Measurements from ENCODE around the gene PCP2. TPM values are rescaled to one million over a fixed set of nuclear protein-coding genes. Genes with fewer than 3 reads are reported as not detected.

PCP2 gene
- total and polyA plus RNA-seq, 12 donors: 0.92 to 7.4 (median 2.0) TPM; not detected in 4

DNA sequence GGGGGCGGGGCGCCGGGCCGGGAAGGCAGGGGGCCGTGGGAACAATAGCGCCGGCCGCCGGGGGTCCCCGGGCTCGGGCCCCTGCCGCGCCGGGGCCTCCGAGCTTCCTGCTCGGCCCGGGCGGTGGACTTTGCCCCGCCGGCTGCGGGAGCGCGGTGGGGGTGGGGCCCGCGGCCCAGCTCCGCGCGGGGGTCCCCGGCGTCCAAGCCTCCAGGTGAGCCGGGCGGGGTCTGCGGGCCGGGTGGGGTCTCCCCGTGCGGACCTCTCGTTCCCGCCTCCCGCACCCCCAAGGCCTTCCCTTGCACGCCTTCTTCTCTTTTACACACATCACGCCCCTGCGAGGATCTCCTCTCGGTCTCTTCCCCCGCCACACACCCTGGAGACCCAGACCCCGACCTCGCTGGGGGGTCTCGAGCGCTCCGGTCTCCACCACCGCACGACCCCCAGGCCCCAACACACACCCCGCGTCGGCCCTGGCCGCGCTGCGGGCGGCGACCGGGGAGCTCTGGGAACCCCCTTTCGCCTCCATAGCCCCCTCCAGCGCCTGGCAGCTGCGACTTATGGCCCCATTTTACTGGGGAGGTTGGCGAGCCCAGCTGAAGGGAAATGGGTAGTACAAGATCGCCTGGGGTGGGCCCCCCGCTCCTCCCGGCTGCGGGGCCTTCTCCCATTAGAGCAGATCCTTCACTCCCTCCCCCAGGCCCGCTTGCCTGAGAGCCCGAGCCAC, 37.1 kb downstream of the PCP2 start:
- WGBS, 4 donors: 3 to 7% (median 6%) methylated on average over 13 to 68 of the region's 70 CpGs
- intact Hi-C loops (cut with DNase I): no loop called here
- no peak for DNase-seq
- Histone ChIP-seq H3K27me3 (peaks cover 3% of the 10 kb centered on the region), H3K4me1 (replicated peaks in 1 of 2) (peaks cover 0 to 5% of the 10 kb centered on the region in 2 donors), H3K9me3 (replicated peaks in 1 of 3) (no peaks in the 10 kb centered on the region), H3K27ac (no peak overlapping the region), H3K36me3 (replicated peaks in 1 of 2) (no peaks in the 10 kb centered on the region), H3K4me3 (peak overlapping the region in 1 of 4 donors; percentile 64)
- TF ChIP-seq POLR2A (IDR thresholded peaks at IDR 0.05) (no peak), CTCF (IDR thresholded peaks at IDR 0.05) (no peak)

- WGBS, 4 donors: 0 to 1% (median 1%) methylated on average over 3 to 74 of the region's 78 CpGs
- Histone ChIP-seq H3K27ac (no peak within 1 kb of the TSS), H3K4me3 (peak within 1 kb of the TSS in 1 of 4 donors; percentile 64), H3K27me3 (peaks cover 8% of the 10 kb centered on the region), H3K9me3 (replicated peaks in 1 of 3) (no peaks in the 10 kb centered on the region), H3K36me3 (replicated peaks in 1 of 2) (no peaks in the 10 kb centered on the region), H3K4me1 (replicated peaks in 1 of 2) (peaks cover 0 to 5% of the 10 kb centered on the region in 2 donors)
- intact Hi-C loops (cut with DNase I): no loop called here
- peak in 3 of 7 donors; percentile 28 to 61 (median 47) for DNase-seq
- no peak for TF ChIP-seq POLR2A (IDR thresholded peaks at IDR 0.05)
- no peak for TF ChIP-seq CTCF (IDR thresholded peaks at IDR 0.05)
Observed at GRCh38 chr19:7595466-7596133, 37.9 kb downstream of the PCP2 start, which contains the start of gene CAMSAP3. Gene CAMSAP3 (plus strand): TSS chr19:7595863. CDS start chr19:7596003, 140 bp downstream.

- 20 to 60% (median 45%) methylated on average over 2 to 8 of the region's 8 CpGs for WGBS, 4 donors
- Histone ChIP-seq H3K27ac (no peak overlapping the region), H3K4me1 (replicated peaks in 1 of 2) (no peaks in the 10 kb centered on the region), H3K4me3 (no peak overlapping the region), H3K27me3 (peaks cover 5% of the 10 kb centered on the region), H3K36me3 (replicated peaks in 1 of 2) (no peaks in the 10 kb centered on the region), H3K9me3 (replicated peaks in 1 of 3) (no peaks in the 10 kb centered on the region)
- no peak for DNase-seq
- no peak for TF ChIP-seq CTCF (IDR thresholded peaks at IDR 0.05)
- no peak for TF ChIP-seq POLR2A (IDR thresholded peaks at IDR 0.05)
- intact Hi-C loops (cut with DNase I): no loop called here
Observed at GRCh38 chr19:7590256-7590655, 43.3 kb downstream of the PCP2 start.

DNA sequence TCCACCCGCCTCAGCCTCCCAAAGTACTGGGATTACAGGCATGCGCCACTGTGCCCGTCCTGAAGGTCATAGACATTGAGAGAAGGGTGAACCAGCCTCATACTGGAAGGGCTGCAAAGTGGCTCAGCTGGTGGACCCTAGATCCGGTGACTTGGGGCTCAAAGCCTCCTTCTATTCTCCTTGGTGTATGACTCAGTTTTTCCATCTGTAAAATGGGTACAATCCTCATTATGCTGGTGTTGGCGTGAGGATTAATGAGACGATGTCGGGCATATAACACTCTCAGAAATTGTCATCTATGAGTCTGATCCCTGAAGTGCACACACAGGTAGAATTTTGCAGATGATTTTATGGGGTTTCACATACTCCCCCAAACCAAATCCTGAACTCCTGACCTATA, 43.7 kb downstream of the PCP2 start:
- DNase-seq: no peak
- H3K36me3 ChIP-seq (replicated peaks in 1 of 2): no peaks in the 10 kb centered on the region
- no peaks in the 10 kb centered on the region for H3K4me1 ChIP-seq (replicated peaks in 1 of 2)
- H3K9me3 ChIP-seq (replicated peaks in 1 of 3): no peaks in the 10 kb centered on the region
- 68 to 91% (median 82%) methylated on average over 7 of the region's 7 CpGs for WGBS, 4 donors
- no peak overlapping the region for H3K27ac ChIP-seq
- H3K27me3 ChIP-seq: peaks cover 4% of the 10 kb centered on the region
- intact Hi-C loops (cut with DNase I): no loop called here
- no peak overlapping the region for H3K4me3 ChIP-seq
- no peak for TF ChIP-seq POLR2A (IDR thresholded peaks at IDR 0.05)
- no peak for TF ChIP-seq CTCF (IDR thresholded peaks at IDR 0.05)

Measured in adrenal gland (tissue), 12 donors.